SKM-1 (cell line): ENCODE results near the gene RAB5B.
"Not testable (repeated sequence)": the region's sequence is repeated elsewhere in the genome, so short reads cannot be mapped to it uniquely, and the experiment has no call there.

Experiments
- DNase-seq: peaks from one replicate; lab custom pipeline; 2025; ENCODE audit not compliant: unreplicated experiment; lab: John Stamatoyannopoulos, UW

Gene RAB5B

DNA sequence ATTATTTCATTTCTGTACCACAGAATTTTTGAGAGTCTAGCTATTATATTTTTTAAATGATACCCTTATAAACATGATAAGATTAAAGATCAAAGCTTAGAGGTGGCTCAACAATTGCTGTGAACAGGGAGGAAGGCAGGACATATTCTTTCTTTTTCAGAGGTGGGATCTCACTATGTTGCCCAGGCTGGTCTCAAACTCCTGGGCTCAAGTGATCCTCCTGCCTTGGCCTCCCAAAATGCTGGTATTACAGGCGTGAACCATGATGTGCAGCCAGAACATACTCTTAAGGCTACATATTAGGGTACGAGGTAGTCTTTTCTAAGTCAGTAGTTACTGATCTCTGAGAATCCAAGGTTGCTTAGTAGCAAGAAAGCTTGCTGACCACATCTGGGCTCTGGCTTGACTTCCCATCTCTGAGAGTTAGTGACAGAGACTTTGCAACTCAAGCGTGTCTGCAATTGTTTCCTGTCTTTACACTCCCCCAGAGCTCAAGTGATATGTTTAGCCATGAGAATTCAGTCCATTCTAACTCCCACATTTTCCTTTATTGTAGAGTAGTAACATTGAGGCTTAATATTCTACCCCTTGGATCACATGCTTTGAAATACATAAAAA lies 8.6 kb downstream of the RAB5B start:
- DNase-seq, result peak; percentile 16

DNA sequence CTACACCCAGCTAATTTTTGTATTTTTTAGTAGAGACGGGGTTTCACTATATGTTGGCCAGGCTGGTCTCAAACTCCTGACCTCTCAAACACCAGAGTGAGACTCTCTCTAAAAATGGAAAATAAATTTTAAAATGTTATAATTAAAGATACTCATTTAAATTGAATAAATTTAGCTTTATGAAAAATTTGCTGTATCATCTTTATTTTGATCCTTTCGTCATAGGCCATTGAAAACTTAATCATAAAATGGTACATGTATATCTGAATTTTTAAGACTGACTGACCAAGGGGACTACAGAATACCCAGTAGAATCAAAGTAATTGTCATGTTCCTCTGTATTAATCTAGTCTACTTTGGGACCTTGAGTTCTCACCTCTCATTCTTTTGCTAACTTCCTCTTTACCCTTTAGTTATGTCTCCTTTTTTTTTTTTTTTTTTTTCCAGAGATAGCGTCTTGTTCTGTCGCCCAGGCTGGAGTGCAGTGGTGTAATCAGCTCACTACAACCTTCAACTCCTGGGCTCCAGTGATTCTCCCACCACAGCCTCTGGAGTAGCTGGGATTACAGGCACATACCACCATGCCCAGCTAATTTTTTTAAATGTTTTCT lies 9.5 kb downstream of the RAB5B start:
- DNase-seq, result no peak

DNA sequence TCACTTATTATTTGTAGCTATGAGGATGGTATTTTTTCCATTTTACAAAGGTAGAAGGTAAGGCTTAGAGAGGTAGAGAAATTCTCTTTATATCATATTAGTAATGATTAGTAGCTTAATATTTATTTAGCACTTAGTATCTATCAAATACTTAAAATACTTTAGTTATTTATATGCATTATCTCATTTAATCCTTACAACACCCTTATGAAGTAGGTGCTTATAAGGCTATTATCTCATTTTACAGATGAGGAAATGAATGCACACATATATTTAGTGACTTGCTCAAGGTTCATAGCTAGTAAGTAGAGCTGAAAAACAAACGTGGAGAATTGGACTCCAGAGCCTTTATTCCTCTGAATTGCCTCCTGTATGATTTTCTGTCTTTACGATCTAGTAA lies 11.0 kb downstream of the RAB5B start:
- DNase-seq, result no peak

DNA sequence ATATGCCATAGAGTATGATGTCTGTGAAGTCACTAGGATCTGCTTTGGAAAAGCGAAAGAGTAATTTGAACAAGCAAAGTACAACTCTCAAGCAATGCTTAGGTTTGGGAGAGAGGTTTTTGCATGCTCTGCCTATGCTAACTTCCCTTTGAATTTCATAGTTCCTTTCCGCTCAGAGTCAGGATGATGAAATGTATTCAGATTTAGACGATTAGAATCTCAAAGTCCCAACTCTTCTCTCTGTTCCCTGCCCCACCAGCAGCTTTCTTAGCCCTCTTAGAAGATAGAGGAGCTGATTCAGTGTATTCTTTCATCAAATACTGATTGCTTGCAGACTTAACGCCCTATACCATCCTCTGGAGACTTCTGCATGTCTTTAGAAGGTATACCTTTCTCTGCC lies 11.5 kb downstream of the RAB5B start:
- DNase-seq, result no peak

DNA sequence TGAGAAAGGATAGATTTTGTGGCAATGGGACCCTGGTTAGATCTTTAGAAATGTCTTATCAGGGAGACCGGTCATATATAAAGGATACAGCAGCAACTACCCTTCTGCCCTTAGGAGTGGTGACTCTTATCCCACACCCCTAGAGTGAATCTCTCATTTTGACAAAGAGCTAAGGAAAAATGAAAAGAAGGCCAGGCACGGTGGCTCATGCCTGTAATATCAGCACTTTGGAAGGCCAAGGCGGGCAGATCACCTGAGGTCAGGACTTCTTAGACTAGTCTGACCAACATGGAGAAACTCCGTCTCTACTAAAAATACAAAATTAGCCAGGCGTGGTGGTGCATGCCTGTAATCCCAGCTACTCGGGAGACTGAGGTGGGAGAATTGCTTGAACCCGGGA lies 12.1 kb downstream of the RAB5B start:
- DNase-seq, result not testable (repeated sequence)

DNA sequence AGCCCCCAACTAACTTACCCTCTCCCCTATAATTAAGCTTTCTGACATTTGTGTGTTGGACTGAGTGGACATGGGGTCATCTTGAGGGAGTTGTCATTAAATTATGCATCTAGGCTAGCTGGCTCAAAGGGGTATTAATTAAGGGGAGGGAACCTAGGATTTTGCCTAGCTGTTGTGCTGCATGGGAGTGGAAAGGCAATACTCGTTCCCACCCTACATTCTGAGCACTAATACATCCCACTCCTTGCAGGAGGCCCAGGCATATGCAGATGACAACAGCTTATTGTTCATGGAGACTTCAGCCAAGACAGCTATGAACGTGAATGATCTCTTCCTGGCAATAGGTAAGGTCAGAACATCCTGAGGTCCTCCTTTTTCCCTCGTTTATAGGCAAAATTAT lies 17.2 kb downstream of the RAB5B start:
- DNase-seq, result no peak

DNA sequence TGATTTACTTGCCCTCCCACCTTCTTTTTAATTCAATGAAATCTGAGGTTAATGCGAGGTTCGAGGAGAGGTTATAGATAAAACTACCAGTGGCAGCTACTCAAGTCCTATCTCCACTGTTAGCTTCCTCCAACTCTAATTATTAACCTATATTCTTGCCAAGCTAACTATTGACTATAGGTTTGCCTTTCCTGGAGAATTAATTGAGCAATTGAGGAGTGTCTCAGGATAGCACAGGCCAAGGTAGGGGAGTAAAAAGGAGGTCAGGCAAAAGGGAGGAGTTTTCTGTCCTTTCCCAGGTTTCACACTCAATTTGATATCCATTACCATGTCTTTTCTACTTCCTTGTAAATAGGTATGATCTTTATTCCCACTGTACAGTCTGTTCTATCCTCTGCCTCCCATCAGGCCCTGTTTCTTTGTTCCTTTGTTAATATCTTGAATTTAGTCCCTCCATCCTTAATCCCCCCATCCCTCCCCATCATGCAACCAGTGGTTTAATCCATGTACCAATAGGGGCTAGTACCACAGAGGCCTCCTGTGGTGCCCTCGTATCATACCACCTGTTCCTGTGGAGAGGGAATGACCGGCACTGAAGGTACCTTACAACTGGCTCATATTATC lies 19.5 kb downstream of the RAB5B start:
- no peak for DNase-seq

DNA sequence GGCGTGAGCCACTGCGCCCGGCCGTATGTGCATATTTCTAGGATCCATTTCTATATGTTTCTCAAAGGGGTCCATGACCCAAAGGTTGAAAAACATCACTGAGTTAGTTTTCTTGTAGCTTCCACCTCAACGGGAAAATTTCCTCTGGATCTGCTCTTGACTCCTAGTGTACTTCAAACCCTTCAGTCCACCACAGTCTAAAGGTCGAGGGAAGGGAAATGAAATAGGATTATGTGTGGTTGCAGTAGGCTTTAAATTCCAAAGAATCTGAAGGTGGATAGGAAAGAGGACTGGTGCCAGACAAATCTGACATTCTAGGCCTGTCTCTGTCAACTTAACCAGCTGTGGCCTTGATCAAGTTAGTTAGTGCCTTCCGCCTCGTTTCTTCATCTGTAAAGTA lies 21.5 kb downstream of the RAB5B start:
- DNase-seq, result no peak

DNA sequence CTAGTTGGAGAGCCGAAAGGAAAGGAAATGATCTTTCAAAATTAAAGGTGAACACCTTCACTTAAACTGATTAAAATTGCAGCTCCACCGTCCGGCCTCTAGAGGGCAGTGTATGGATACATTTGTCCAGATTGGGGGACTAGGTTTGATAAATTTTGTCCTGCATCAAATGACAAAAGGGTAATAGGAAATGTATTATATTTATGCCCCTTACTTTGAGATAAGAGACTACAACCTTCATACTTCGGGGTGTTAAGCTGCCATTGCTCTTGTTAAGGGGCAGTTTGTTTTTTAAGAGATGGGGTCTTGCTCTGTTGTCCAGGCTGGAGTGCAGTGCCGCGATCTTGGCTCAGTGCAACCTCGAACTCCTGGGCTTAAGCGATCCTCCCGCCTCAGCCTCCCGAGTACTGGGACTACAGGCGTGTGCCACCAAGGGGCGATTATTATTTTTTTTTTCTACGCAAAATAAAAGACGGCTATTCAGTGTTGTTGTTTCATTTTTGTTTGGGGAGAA lies 22.4 kb downstream of the RAB5B start:
- DNase-seq, result no peak

DNA sequence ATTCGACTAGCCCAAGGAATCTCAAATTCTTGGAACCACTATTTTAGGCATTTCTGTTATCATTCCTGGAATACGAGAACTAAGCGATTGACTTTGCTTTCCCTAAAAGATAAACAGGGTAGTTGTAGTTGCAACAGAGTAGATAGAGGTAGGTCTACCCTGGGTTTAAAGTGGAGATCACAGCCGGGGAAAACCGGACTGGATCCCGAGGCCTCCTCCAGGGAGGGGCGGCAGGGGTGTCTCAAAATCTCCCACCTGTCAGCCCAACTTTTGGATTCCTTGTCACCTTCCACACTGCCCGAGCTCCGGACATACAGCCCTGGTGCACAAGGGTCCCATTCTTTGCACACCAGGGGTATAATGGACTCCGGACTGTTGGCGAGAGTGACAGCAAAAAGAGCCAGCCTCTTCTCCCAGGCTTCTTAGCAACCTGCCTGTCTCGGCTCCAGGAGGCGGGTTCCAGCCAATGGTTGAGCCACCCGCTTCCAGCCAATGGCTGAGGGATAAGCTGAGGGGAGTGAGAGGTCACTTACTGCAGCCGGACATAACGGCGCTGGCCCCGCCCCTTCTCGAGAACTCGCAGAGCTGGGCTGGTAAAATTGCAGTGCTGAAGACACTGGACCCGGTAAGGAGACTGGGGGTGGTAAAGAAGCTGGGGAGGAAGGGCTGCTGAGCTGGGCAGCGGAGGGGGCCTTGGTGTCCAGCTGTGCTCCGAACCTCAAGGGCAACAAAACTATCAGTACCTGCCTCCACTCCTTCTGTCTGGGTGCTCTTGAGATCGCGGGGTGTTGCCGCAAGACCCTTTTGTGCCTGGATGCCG lies 23.0 kb downstream of the RAB5B start, which contains the start of gene SUOX:
SUOX (plus strand) TSS at position 562 of the 820 bp plus-strand sequence. CDS start 4,946 bp downstream, outside the sequence.
- no peak for DNase-seq

DNA sequence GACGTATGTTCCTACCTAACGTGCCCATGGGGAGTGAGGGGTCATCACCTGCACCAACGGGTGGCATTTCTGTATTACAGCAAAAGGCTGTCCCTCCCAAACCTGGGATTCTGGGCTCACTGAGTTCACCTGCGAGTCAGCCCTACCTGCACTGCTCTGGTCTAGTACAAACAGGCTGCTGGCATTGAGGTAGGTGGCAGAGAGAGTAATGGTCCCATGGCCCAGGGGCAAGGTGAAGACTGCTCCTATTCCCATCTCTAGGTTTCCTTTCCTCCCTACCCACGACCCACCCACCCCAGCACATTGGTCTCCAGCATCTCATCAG lies 23.6 kb downstream of the RAB5B start:
- no peak for DNase-seq

DNA sequence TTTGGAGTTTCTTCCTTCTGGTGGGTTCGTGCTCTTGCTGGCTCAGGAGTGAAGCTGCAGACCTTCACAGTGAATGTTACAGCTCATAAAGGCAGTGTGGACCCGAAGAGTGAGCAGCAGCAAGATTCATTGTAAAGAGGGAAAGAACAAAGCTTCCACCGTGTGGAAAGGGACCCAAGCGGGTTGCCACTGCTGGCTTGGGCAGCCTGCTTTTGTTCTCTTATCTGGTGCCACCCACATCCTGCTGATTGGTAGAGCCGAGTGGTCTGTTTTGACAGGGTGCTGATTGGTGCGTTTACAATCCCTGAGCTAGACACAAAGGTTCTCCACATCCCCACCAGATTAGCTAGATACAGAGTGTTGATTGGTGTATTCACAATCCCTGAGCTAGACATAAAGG lies 25.6 kb downstream of the RAB5B start:
- not testable (repeated sequence) for DNase-seq

DNA sequence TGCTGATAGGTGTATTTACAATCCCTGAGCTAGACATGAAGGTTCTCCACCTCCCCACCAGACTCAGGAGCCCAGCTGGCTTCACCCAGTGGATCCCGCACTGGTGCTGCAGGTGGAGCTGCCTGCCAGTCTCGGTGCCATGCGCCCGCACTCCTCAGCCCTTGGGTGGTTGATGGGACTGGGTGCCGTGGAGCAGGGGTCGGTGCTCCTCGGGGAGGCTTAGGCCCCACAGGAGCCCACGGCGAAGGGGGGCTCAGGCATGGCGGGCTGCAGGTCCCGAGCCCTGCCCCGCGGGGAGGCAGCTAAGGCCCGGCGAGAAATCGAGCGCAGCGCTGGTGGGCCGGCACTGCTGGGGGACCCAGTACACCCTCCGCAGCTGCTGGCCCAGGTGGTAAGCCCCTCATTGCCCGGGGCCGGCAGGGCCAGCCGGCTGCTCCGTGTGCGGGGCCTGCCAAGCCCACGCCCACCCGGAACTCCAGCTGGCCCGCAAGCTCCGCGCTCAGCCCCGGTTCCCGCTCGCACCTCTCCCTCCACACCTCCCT lies 26.2 kb downstream of the RAB5B start:
- DNase-seq, result not testable (repeated sequence)

DNA sequence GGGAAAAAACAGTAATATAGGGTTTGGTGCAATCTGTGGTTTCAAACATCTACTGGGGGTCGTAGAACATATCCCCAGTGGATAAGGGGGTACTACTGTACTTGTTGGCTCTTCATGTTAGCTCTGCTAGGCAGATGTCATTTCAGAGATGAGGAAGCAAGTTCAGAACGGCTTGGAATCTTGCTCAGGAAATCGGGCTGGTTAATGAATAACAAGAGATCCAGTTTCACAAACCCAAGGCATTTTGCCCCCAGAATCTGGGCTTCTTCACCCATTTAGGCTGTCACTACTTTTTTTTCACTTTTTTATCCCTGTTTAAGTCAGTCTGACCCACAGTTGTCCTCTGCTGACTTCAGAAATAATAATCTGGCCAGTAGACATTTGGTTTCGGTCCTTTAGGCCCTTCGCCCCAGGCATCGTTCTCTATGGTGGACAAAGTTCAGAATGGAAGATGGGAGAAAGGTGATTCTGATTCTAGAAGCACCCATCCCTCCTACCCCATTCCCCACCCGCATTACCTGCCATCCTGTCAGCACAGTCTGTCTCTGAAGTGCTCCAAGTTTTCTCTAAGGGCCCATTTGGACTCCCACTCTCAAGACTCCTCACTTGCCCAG lies 27.7 kb downstream of the RAB5B start:
- DNase-seq, result no peak

DNA sequence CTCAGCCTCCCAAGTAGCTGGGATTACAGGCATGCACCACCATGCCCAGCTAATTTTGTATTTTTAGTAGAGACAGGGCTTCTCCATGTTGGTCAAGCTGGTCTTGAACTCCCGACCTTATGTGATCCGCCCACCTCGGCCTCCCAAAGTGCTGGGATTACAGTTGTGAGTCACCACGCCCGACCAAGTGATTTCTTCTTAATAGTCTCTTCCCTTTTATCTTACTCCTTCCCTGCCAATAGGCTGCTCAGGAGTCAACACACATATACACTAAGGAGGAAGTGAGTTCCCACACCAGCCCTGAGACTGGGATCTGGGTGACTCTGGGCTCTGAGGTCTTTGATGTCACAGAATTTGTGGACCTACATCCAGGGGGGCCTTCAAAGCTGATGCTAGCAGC lies 29.5 kb downstream of the RAB5B start:
- not testable (repeated sequence) for DNase-seq

DNA sequence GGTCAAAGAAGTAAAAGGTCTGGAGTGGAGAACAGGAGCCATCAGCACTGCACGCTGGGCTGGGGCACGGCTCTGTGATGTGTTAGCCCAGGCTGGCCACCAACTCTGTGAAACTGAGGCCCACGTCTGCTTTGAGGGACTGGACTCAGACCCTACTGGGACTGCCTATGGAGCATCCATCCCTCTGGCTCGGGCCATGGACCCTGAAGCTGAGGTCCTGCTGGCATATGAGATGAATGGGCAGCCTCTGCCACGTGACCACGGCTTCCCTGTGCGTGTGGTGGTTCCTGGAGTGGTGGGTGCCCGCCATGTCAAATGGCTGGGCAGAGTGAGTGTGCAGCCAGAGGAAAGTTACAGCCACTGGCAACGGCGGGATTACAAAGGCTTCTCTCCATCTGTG lies 30.3 kb downstream of the RAB5B start:
- no peak for DNase-seq

DNA sequence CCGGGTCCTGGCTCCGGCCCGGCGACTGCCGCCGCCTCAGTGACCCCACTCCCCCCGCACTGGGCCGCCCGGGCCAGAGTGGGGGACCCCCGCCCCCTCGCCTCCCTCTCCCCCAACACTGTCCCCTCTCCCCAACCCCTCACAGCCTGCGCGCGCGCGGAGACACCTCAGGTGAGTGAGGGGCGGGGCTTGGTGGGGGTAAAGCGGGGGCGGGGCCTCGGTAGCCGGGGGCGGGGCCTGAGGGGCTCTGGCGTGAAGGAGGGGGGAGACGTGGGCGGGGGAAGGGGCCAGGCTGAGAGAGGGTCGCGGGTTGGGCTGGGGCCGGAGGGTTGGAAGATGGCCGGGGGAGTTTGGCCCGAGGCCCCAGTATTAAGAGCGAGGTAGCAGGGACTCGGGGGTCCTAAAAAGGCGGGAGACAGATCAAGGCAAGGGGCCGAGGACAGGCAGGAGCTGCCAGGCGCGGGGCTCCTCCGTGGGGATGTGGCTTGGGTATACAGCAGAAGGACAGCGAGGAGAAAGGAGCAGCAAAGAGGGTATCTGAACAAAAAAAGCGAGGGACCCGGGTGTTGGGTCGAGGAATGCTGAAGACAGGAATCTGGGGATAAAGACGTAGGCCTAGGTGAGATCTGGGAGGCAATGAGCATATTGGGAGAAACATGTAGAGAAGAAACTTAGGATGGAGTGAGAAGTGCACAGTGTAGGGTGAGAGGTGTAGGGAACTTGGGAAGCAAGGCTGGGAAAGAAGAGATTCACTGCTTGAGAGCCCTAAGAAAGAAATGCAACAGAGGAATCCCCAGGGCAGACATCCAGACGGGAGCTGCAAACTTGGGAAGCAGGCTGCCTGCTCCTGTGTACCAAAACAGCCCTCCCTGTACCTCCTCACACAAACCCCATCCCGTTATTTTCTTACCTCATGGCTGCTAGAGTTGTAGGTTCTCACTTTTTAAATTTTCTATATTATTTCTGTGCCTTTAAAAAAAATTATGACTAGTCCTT lies 34.0 kb downstream of the RAB5B start:
- DNase-seq, result no peak

DNA sequence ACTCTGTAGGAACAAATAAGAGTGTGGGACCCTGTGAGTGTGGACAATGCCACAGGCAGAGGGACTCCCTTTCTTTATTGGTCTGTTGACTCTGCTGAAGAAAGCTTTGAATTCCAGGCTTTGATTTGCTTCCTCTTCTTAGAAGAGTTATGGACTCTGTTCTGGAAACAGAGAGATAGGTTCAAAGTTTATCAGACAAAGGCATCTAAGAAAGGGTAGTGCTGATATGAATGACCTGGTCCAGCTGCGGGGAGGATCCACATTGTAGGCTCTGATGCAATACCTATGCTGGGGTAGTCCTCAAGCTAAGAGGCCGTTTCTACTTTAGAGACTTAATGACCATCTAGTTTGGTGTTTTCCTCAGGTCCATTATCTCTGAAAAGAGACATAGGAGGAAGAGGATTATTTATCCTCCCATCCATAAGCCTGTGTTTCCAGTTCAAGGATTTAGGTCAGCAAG lies 36.3 kb downstream of the RAB5B start:
- DNase-seq, result no peak

DNA sequence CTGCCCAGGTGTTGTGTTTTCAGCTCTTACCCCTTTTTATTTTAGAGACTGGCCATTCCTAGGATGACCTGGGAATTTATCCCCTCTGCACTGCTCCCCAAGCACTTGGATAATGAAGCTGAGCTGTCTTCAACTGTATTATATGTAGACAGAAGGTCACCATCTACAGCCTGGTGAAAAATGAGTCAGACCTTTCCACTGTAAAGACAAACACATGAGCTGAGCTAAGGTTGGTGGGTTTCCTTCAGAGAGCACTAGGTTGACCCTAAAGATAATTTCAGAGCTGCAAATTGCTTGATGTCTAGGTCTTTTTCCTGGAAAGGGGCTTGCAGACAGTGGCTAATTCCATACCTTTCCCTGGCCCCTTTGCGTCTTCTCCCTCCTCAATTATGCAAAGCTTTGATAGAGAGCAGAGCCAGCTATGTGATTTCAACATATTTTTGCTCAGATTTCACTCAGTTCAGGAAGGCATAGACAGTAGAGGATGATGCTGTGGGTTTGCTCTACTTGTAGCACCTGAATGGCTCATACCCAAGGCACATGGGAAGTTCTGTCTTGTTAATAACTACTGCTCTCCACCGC lies 37.7 kb downstream of the RAB5B start:
- no peak for DNase-seq
